Panc1 (cell line): ENCODE measurements around the gene CDK5RAP1. TPM values are rescaled to one million over a fixed set of nuclear protein-coding genes. Genes with fewer than 3 reads are reported as not detected.

Source experiments
- ATAC-seq: fragments of 200-7000 bp; cut with Tn5 transposase; 2 replicates; pipeline ENCODE4 v1.9.1; 2020; ENCODE audit warnings: mild to moderate bottlenecking, moderate library complexity
- Bru-seq: library from RNA; stranded (reverse); fragments of 400-500 nt; gene quantifications from one replicate; lab custom pipeline; 2021; lab: Mats Ljungman, UMichigan
- BruChase-seq, 2 experiments: library from RNA; stranded (reverse); fragments of 400-500 nt; gene quantifications; one replicate each; lab custom pipeline; 2021; lab: Mats Ljungman, UMichigan
- BruUV-seq: library from RNA; stranded (reverse); fragments of 400-500 nt; replicated peaks from 2 replicates; lab custom pipeline; 2021; lab: Mats Ljungman, UMichigan
- CTCF ChIA-PET: fragments of 300-600 bp; sonication (Branson Sonifier 250); formaldehyde crosslinking; loops from one replicate; lab custom pipeline; 2022; ENCODE audit warnings: antibody characterized with exemption; lab: Charles Lee
- POLR2A ChIA-PET: fragments of 300-600 bp; sonication (Branson Sonifier 250); formaldehyde crosslinking; loops from one replicate; lab custom pipeline; 2022; ENCODE audit warnings: antibody characterized with exemption; lab: Charles Lee
- DNase-seq: peaks from one replicate; pipeline ENCODE4 v3.0.0-alpha.2; 2010; ENCODE audit warnings: low read depth, low spot score
- H3K27ac ChIP-seq: 2 replicates; pipeline ENCODE4 v1.5.1; 2011; ENCODE audit warnings: mild to moderate bottlenecking, low read length, inconsistent platforms
- H3K27me3 ChIP-seq: fragments of 200-500 bp; sonication (Bioruptor generic); 2 replicates; pipeline ENCODE4 v1.6.0; 2014; ENCODE audit warnings: low read length, inconsistent platforms; ENCODE audit not compliant: control insufficient read depth, insufficient read depth
- H3K36me3 ChIP-seq: fragments of 200-500 bp; sonication (Bioruptor generic); 2 replicates; pipeline ENCODE4 v1.5.1; 2014; ENCODE audit warnings: inconsistent platforms, mild to moderate bottlenecking, low read length, moderate library complexity; ENCODE audit not compliant: control insufficient read depth, insufficient read depth
- H3K4me1 ChIP-seq: 2 replicates; pipeline ENCODE4 v1.5.1; 2011; ENCODE audit warnings: inconsistent platforms, mild to moderate bottlenecking, low read length, moderate library complexity; ENCODE audit not compliant: control insufficient read depth, insufficient read depth
- H3K4me3 ChIP-seq, 2 experiments: 2 replicates each; pipeline ENCODE4 v1.5.1; 2011 to 2012; ENCODE audit warnings: low read depth in 2 of 2, low read length in 2 of 2, mild to moderate bottlenecking in 2 of 2, inconsistent platforms in 1 of 2, moderate library complexity in 1 of 2
- H3K9me3 ChIP-seq: fragments of 200-500 bp; sonication (Bioruptor generic); 2 replicates; pipeline ENCODE4 v1.5.1; 2014; ENCODE audit warnings: low read depth, mild to moderate bottlenecking, inconsistent platforms, low read length, moderate library complexity; ENCODE audit not compliant: control insufficient read depth, insufficient read depth
- POLR2AphosphoS5 ChIP-seq: IDR thresholded peaks from 2 replicates; pipeline ENCODE4 v1.6.1; 2012; ENCODE audit warnings: mild to moderate bottlenecking, low read depth, low read length, moderate library complexity
- SIN3A ChIP-seq: IDR thresholded peaks from 2 replicates; pipeline ENCODE4 v1.6.1; 2012; ENCODE audit warnings: low read depth, mild to moderate bottlenecking, low read length, moderate library complexity, borderline replicate concordance; ENCODE audit not compliant: insufficient read depth
- TCF7L2 ChIP-seq: IDR thresholded peaks from 2 replicates; pipeline ENCODE4 v1.6.1; 2011; ENCODE audit warnings: mild to moderate bottlenecking, low read depth, low read length, inconsistent platforms
- in situ Hi-C: cut with HindIII; loops from 2 replicates; pipeline ENCODE4 v1.10.0; 2016; ENCODE audit warnings: low sequenced_read_pairs, low pct_unique_long_range_greater_than_20kb
- intact Hi-C: fragments of 100-400 bp; cut with micrococcal nuclease; formaldehyde crosslinking; loops from one replicate; pipeline ENCODE4 v1.10.0; 2022; ENCODE audit not compliant: unreplicated experiment
- long read RNA-seq: library from polyadenylated mRNA; unstranded; transcript quantifications from one replicate; pipeline ENCODE4 v2.0.0, GENCODE V29; 2021; ENCODE audit not compliant: unreplicated experiment
- polyA plus RNA-seq: library from polyadenylated mRNA; unstranded; fragments of >200 nt; gene quantifications from one replicate; pipeline ENCODE4 v1.2.1, GENCODE V29; 2012; ENCODE audit warnings: missing spikeins; ENCODE audit not compliant: insufficient read length
- total RNA-seq: library from RNA; stranded (reverse); gene quantifications from one replicate; pipeline ENCODE4 v1.2.1, GENCODE V29; 2021; ENCODE audit not compliant: unreplicated experiment
- TF ChIP-seq, protein P1 (sequence below), 2 experiments: IDR thresholded peaks; 2 replicates each; pipeline ENCODE4 v1.6.1; 2011 to 2012; ENCODE audit warnings: low read depth in 2 of 2, control low read depth in 1 of 2, low read length in 1 of 2, mild to moderate bottlenecking in 1 of 2, moderate library complexity in 1 of 2; ENCODE audit not compliant: insufficient read depth in 1 of 2
- TF ChIP-seq, protein P2 (sequence below): fragments of 450-650 bp; IDR thresholded peaks from 2 replicates; pipeline ENCODE4 v1.5.1; 2017; ENCODE audit warnings: mild to moderate bottlenecking

CDK5RAP1 gene, protein sequence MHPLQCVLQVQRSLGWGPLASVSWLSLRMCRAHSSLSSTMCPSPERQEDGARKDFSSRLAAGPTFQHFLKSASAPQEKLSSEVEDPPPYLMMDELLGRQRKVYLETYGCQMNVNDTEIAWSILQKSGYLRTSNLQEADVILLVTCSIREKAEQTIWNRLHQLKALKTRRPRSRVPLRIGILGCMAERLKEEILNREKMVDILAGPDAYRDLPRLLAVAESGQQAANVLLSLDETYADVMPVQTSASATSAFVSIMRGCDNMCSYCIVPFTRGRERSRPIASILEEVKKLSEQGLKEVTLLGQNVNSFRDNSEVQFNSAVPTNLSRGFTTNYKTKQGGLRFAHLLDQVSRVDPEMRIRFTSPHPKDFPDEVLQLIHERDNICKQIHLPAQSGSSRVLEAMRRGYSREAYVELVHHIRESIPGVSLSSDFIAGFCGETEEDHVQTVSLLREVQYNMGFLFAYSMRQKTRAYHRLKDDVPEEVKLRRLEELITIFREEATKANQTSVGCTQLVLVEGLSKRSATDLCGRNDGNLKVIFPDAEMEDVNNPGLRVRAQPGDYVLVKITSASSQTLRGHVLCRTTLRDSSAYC
- total RNA-seq (34.8 TPM), Bru-seq, nascent RNA (percentile 72 among the genes with signal in this experiment), BruChase-seq, experiment 1, labeled RNA remaining after a 2-hour chase (percentile 75 among the genes with signal in this experiment), BruChase-seq, experiment 2, labeled RNA remaining after a 6-hour chase (percentile 74 among the genes with signal in this experiment)
- 26.6 TPM for polyA plus RNA-seq
- long read RNA-seq, transcript CDK5RAP1-202 (14 exons, 2,122 nt) = major isoform, 49 of 94 reads
- long read RNA-seq, partial matches to known transcripts = 4 of 94 reads
- long read RNA-seq, other reads (novel, unspliced or antisense) = 41 of 94 reads

- Histone ChIP-seq H3K27ac (peak within 1 kb of the TSS; percentile 87), H3K4me3 (peak within 1 kb of the TSS; percentile 89 to 99), H3K27me3 (no peaks in the 10 kb centered on the region), H3K36me3 (no peaks in the 10 kb centered on the region), H3K9me3 (no peaks in the 10 kb centered on the region), H3K4me1 (peaks cover 4% of the 10 kb centered on the region; the same call in 1 of the 2 replicates)
- ChIA-PET CTCF (interaction anchor here (0.6 kb wide), 1 partner anchor 139 kb away, joined by 3 read pairs; no protein-coding TSS in a partner anchor), POLR2A (interaction anchor here (0.6 kb wide), 2 partner anchors 20 to 1029 kb away, joined by 3 to 13 read pairs; no protein-coding TSS in a partner anchor)
- peak; percentile 71 for DNase-seq
- BruUV-seq = TSS peak; percentile 83
- in situ Hi-C loops = no loop called here
- TF ChIP-seq, protein P1, sequence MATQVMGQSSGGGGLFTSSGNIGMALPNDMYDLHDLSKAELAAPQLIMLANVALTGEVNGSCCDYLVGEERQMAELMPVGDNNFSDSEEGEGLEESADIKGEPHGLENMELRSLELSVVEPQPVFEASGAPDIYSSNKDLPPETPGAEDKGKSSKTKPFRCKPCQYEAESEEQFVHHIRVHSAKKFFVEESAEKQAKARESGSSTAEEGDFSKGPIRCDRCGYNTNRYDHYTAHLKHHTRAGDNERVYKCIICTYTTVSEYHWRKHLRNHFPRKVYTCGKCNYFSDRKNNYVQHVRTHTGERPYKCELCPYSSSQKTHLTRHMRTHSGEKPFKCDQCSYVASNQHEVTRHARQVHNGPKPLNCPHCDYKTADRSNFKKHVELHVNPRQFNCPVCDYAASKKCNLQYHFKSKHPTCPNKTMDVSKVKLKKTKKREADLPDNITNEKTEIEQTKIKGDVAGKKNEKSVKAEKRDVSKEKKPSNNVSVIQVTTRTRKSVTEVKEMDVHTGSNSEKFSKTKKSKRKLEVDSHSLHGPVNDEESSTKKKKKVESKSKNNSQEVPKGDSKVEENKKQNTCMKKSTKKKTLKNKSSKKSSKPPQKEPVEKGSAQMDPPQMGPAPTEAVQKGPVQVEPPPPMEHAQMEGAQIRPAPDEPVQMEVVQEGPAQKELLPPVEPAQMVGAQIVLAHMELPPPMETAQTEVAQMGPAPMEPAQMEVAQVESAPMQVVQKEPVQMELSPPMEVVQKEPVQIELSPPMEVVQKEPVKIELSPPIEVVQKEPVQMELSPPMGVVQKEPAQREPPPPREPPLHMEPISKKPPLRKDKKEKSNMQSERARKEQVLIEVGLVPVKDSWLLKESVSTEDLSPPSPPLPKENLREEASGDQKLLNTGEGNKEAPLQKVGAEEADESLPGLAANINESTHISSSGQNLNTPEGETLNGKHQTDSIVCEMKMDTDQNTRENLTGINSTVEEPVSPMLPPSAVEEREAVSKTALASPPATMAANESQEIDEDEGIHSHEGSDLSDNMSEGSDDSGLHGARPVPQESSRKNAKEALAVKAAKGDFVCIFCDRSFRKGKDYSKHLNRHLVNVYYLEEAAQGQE (IDR thresholded peaks at IDR 0.05; ENCODE audit: insufficient read depth in 1 of 2, low read depth in 2 of 2, low read length in 1 of 2) = peak; percentile 45 to 67; a peak in 2 of 4 replicates
- TF ChIP-seq, protein P2, sequence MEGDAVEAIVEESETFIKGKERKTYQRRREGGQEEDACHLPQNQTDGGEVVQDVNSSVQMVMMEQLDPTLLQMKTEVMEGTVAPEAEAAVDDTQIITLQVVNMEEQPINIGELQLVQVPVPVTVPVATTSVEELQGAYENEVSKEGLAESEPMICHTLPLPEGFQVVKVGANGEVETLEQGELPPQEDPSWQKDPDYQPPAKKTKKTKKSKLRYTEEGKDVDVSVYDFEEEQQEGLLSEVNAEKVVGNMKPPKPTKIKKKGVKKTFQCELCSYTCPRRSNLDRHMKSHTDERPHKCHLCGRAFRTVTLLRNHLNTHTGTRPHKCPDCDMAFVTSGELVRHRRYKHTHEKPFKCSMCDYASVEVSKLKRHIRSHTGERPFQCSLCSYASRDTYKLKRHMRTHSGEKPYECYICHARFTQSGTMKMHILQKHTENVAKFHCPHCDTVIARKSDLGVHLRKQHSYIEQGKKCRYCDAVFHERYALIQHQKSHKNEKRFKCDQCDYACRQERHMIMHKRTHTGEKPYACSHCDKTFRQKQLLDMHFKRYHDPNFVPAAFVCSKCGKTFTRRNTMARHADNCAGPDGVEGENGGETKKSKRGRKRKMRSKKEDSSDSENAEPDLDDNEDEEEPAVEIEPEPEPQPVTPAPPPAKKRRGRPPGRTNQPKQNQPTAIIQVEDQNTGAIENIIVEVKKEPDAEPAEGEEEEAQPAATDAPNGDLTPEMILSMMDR = no peak
- peak; percentile 89; the same call in 1 of the 2 replicates for TF ChIP-seq SIN3A
- peak; percentile 92 for TF ChIP-seq POLR2AphosphoS5
- TF ChIP-seq TCF7L2 = peak; percentile 68; the same call in 1 of the 2 replicates
- peak; percentile 98 for ATAC-seq
- intact Hi-C loops = no loop called here
Observed at GRCh38 chr20:33401184-33401920, at the start of gene CDK5RAP1. TSS of gene CDK5RAP1 (minus strand) at chr20:33401519. CDS start at chr20:33397064, 4,455 bp downstream.

DNA sequence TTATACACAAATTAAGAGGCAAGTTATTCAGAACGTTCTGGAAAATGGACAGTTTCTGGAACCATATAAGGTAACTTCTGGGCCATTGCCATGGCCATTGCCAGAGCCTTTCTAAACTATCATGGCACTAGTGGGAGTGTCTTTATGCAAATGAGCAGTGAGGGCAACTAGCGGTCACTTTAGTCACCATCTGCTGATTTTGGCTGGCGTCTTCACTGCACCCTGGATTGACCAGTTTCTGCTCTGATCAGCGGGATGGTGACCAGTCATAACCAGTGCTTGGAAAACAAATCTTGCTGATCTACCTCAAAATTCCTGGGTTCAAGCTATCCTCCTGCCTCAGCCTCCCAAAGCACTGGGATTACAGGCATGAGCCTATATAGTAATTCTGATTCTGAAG is 49.5 kb upstream of the CDK5RAP1 start:
- TF ChIP-seq, protein P1 (IDR thresholded peaks at IDR 0.05; ENCODE audit: insufficient read depth in 1 of 2, low read depth in 2 of 2, low read length in 1 of 2) = no peak
- TF ChIP-seq, protein P2 = no peak
- TF ChIP-seq POLR2AphosphoS5 = no peak
- no peak for TF ChIP-seq SIN3A
- TF ChIP-seq TCF7L2 = no peak
- Histone ChIP-seq H3K9me3 (no peaks in the 10 kb centered on the region), H3K27me3 (no peaks in the 10 kb centered on the region), H3K27ac (no peak overlapping the region), H3K36me3 (no peaks in the 10 kb centered on the region), H3K4me3 (no peak overlapping the region), H3K4me1 (no peaks in the 10 kb centered on the region)
- no TSS peak for BruUV-seq
- intact Hi-C loops = no loop called here
- ChIA-PET CTCF (no interaction called here), POLR2A (no interaction called here)
- DNase-seq (no peak), ATAC-seq (no peak)
- in situ Hi-C loops = no loop called here
